Suprapubic skin (tissue), 4 donors: ENCODE results near the gene NSA2. TPM values are rescaled to one million over a fixed set of nuclear protein-coding genes. Genes with fewer than 3 reads are reported as not detected.

Experiments
- DNase-seq, 2 donors: peaks; one replicate each; pipeline ENCODE4 v3.0.0-alpha.2; 2019; ENCODE audit warnings: low spot score in 2 of 2
- H3K27ac ChIP-seq: fragments of 200-600 bp; sonication (generic); one replicate; pipeline ENCODE4 v1.5.1; 2019
- H3K27me3 ChIP-seq: fragments of 200-600 bp; sonication (generic); one replicate; pipeline ENCODE4 v1.5.1; 2019
- H3K36me3 ChIP-seq: fragments of 200-600 bp; sonication (generic); one replicate; pipeline ENCODE4 v1.5.1; 2019
- H3K4me1 ChIP-seq: fragments of 200-600 bp; sonication (generic); one replicate; pipeline ENCODE4 v1.5.1; 2019
- H3K4me3 ChIP-seq: fragments of 200-600 bp; sonication (generic); one replicate; pipeline ENCODE4 v1.5.1; 2019; ENCODE audit warnings: mild to moderate bottlenecking
- H3K9me3 ChIP-seq: fragments of 200-600 bp; sonication (generic); one replicate; pipeline ENCODE4 v1.5.1; 2019
- CTCF ChIP-seq, 2 donors: fragments of 200-600 bp in 1 of 2; fragments of 450-650 bp in 1 of 2; sonication (generic) in 1 of 2; IDR thresholded peaks; one replicate each; pipeline ENCODE4 v1.5.1; 2016 to 2019; ENCODE audit warnings: antibody characterized with exemption in 2 of 2, mild to moderate bottlenecking in 1 of 2, moderate library complexity in 1 of 2
- EP300 ChIP-seq: sonication (generic); formaldehyde crosslinking; IDR thresholded peaks from one replicate; pipeline ENCODE4 v1.6.1; 2017; ENCODE audit warnings: antibody characterized with exemption
- POLR2A ChIP-seq, 2 donors: fragments of 450-650 bp; IDR thresholded peaks; one replicate each; pipeline ENCODE4 v1.6.1; 2017; ENCODE audit warnings: antibody characterized with exemption in 2 of 2, mild to moderate bottlenecking in 2 of 2, moderate library complexity in 2 of 2
- POLR2AphosphoS5 ChIP-seq, 3 donors: sonication (generic); formaldehyde crosslinking; IDR thresholded peaks; one replicate each; pipeline ENCODE4 v1.6.1; 2017; ENCODE audit warnings: antibody characterized with exemption in 3 of 3
- WGBS: methylation state at CpG from one replicate; pipeline ENCODE4 v1.1.5; 2018; 5-methylcytosine and 5-hydroxymethylcytosine counted together
- total RNA-seq, 4 donors: library from RNA; depleted of rRNA; stranded (reverse); fragments of >200 nt; gene quantifications; one replicate each; pipeline ENCODE4 v1.1.0, GENCODE V29; 2016

Gene NSA2
- total RNA-seq: 10 to 100 TPM; 47.5 to 93.8 (median 70.2) TPM

GRCh38 chr5:74766849-74767578 is at the start of gene NSA2, which contains the start of gene GFM2:
Gene NSA2, plus strand, starts transcription at chr5:74767249. Its CDS starts 112 bp downstream, at chr5:74767361.
Gene GFM2, minus strand, starts transcription at chr5:74767117. Its CDS starts 3,375 bp downstream, at chr5:74763742.
- Histone ChIP-seq H3K36me3 (peaks cover 36% of the 10 kb centered on the region), H3K27ac (peak within 1 kb of the TSS; percentile 88), H3K4me1 (peaks cover 28% of the 10 kb centered on the region), H3K27me3 (no peaks in the 10 kb centered on the region), H3K9me3 (no peaks in the 10 kb centered on the region), H3K4me3 (peak within 1 kb of the TSS; percentile 99)
- 0% methylated on average over 48 of the region's 54 CpGs for WGBS
- TF ChIP-seq POLR2AphosphoS5 (IDR thresholded peaks at IDR 0.05) (peak; percentile 20 to 80 (median 42)), POLR2A (IDR thresholded peaks at IDR 0.05) (no peak)
- DNase-seq: peak; percentile 93 to 94

- WGBS: 69% methylated on average over 1 of the region's 1 CpG
Measured at GRCh38 chr5:74717596-74717995, 49.5 kb upstream of the NSA2 start.

GRCh38 chr5:74722271-74722670 is 44.8 kb upstream of the NSA2 start:
- TF ChIP-seq POLR2AphosphoS5 (IDR thresholded peaks at IDR 0.05) (no peak), EP300 (no peak), CTCF (IDR thresholded peaks at IDR 0.05) (no peak), POLR2A (IDR thresholded peaks at IDR 0.05) (no peak)
- Histone ChIP-seq H3K4me1 (no peaks in the 10 kb centered on the region), H3K4me3 (no peak overlapping the region), H3K27me3 (no peaks in the 10 kb centered on the region), H3K36me3 (peaks cover 95% of the 10 kb centered on the region), H3K9me3 (no peaks in the 10 kb centered on the region), H3K27ac (no peak overlapping the region)
- no peak for DNase-seq
- WGBS: 45% methylated on average over 1 of the region's 1 CpG

More at GRCh38 chr5:74717596-74717995, 49.5 kb upstream of the NSA2 start:
- no peaks in the 10 kb centered on the region for H3K4me1 ChIP-seq
- H3K36me3 ChIP-seq: peaks cover 74% of the 10 kb centered on the region
- H3K9me3 ChIP-seq: no peaks in the 10 kb centered on the region
- no peak overlapping the region for H3K4me3 ChIP-seq
- H3K27ac ChIP-seq: no peak overlapping the region
- TF ChIP-seq CTCF (IDR thresholded peaks at IDR 0.05) (no peak), POLR2A (IDR thresholded peaks at IDR 0.05) (no peak), EP300 (no peak), POLR2AphosphoS5 (IDR thresholded peaks at IDR 0.05) (no peak)
- no peaks in the 10 kb centered on the region for H3K27me3 ChIP-seq
- no peak for DNase-seq

GRCh38 chr5:74725331-74725730 is 41.7 kb upstream of the NSA2 start:
- H3K27me3 ChIP-seq: no peaks in the 10 kb centered on the region
- no peak overlapping the region for H3K27ac ChIP-seq
- H3K9me3 ChIP-seq: no peaks in the 10 kb centered on the region
- H3K4me1 ChIP-seq: no peaks in the 10 kb centered on the region
- peaks cover 92% of the 10 kb centered on the region for H3K36me3 ChIP-seq
- TF ChIP-seq POLR2AphosphoS5 (IDR thresholded peaks at IDR 0.05): no peak
- TF ChIP-seq POLR2A (IDR thresholded peaks at IDR 0.05): no peak
- no peak for TF ChIP-seq EP300
- TF ChIP-seq CTCF (IDR thresholded peaks at IDR 0.05): no peak
- H3K4me3 ChIP-seq: no peak overlapping the region
- 100% methylated on average over 1 of the region's 1 CpG for WGBS
- DNase-seq: no peak

GRCh38 chr5:74736759-74737158 is 30.3 kb upstream of the NSA2 start:
- Histone ChIP-seq H3K27ac (no peak overlapping the region), H3K4me3 (no peak overlapping the region), H3K4me1 (no peaks in the 10 kb centered on the region), H3K27me3 (no peaks in the 10 kb centered on the region), H3K9me3 (no peaks in the 10 kb centered on the region), H3K36me3 (peaks cover 77% of the 10 kb centered on the region)
- 87% methylated on average over 6 of the region's 6 CpGs for WGBS
- DNase-seq: no peak
- TF ChIP-seq EP300 (no peak), POLR2A (IDR thresholded peaks at IDR 0.05) (no peak), CTCF (IDR thresholded peaks at IDR 0.05) (no peak), POLR2AphosphoS5 (IDR thresholded peaks at IDR 0.05) (no peak)
